Epithelial cell of proximal tubule (primary cell): ENCODE results near the gene OR10H4. TPM values are rescaled to one million over a fixed set of nuclear protein-coding genes. Genes with fewer than 3 reads are reported as not detected.

ENCODE experiments used
- DNase-seq: peaks from one replicate; pipeline ENCODE4 v3.0.0-alpha.2; 2011; ENCODE audit warnings: low read depth
- H3K4me3 ChIP-seq: 2 replicates; pipeline ENCODE4 v1.5.1; 2011; ENCODE audit warnings: low read depth, mild to moderate bottlenecking, low read length
- total RNA-seq: library from RNA; depleted of rRNA; stranded (reverse); fragments of >200 nt; gene quantifications from 2 replicates; pipeline ENCODE4 v1.2.3, GENCODE V29; 2015
- TF ChIP-seq, protein P1 (sequence below): conservative IDR thresholded peaks from 2 replicates; pipeline ENCODE4 v1.5.1; 2012; ENCODE audit warnings: low read depth, mild to moderate bottlenecking, low read length

The OR10H4 gene
- total RNA-seq, 1 donor from 2014 or later: not detected

DNA sequence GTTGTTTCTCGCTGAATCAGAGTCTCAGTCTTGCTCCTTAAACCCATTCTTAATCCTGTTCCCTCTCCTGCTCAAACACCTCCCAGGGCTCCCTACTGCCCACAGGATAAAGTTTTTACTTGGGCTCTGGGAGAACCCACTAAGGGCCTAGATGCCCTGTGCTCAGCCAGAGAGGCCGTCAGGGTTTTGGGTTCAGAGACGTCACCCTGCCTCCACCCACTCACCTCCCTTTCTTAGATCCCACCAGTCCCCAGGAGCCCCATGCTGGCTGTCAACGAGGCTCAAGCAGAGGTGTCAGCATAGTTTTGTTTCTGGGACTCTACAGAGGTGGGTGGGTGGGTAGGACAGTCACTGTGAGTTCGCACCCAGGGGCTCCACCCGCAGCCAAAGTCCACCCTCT, 35.4 kb upstream of the OR10H4 start:
- no peak overlapping the region for H3K4me3 ChIP-seq
- DNase-seq: no peak
- TF ChIP-seq, protein P1, sequence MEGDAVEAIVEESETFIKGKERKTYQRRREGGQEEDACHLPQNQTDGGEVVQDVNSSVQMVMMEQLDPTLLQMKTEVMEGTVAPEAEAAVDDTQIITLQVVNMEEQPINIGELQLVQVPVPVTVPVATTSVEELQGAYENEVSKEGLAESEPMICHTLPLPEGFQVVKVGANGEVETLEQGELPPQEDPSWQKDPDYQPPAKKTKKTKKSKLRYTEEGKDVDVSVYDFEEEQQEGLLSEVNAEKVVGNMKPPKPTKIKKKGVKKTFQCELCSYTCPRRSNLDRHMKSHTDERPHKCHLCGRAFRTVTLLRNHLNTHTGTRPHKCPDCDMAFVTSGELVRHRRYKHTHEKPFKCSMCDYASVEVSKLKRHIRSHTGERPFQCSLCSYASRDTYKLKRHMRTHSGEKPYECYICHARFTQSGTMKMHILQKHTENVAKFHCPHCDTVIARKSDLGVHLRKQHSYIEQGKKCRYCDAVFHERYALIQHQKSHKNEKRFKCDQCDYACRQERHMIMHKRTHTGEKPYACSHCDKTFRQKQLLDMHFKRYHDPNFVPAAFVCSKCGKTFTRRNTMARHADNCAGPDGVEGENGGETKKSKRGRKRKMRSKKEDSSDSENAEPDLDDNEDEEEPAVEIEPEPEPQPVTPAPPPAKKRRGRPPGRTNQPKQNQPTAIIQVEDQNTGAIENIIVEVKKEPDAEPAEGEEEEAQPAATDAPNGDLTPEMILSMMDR: no peak

- TF ChIP-seq, protein P1: no peak
- DNase-seq: no peak
- no peak overlapping the region for H3K4me3 ChIP-seq
Observed at GRCh38 chr19:15913830-15914229, 35.0 kb upstream of the OR10H4 start.

- DNase-seq: no peak
- H3K4me3 ChIP-seq: no peak overlapping the region
- TF ChIP-seq, protein P1: no peak
Observed at GRCh38 chr19:15915109-15915508, 33.7 kb upstream of the OR10H4 start.

DNA sequence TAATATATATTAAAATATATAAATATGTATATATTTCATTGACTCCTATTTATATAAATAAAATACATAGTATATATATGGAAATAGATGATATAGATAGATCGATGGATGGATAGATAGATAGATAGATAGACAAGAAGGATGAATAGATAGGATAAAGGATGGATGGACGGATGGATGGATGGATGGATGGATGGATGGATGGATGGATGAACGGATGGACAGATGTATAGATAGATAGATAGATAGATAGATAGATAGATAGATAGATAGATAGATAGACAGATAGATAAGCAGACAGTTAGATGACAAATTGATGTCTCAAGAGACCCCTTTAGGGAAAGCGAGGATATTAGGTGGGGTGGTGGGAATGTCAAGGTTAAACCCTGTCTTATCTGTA, 29.6 kb upstream of the OR10H4 start:
- TF ChIP-seq, protein P1: no peak
- no peak overlapping the region for H3K4me3 ChIP-seq
- no peak for DNase-seq

DNA sequence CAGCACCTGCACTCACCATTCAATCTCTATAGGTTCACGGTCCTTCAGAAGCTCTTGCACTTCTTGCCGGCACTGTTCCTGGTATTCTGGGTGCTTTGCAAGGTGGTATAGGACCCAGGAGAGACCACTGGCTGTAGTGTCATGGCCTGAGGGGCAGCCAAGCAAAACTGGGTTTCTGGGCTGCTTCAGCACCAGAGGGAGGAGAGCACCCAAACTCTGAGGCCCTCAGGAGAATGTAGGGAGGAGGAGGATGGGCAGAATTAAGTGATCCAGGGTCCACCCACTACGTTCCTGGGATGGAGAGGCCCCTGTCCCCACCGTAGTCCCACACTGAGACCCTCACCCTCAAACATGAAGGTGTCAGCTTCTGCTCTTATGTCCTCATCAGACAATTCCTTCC, 26.8 kb upstream of the OR10H4 start:
- no peak overlapping the region for H3K4me3 ChIP-seq
- TF ChIP-seq, protein P1: no peak
- no peak for DNase-seq

- TF ChIP-seq, protein P1: no peak
- no peak for DNase-seq
- no peak overlapping the region for H3K4me3 ChIP-seq
Observed at GRCh38 chr19:15923702-15924101, 25.1 kb upstream of the OR10H4 start.

- DNase-seq: no peak
- TF ChIP-seq, protein P1: no peak
- H3K4me3 ChIP-seq: no peak overlapping the region
Observed at GRCh38 chr19:15926484-15926883, 22.3 kb upstream of the OR10H4 start.
